HEK293 (cell line): ENCODE data around the gene MRPS5.

Experiments
- GLI2 ChIP-seq: fragments of 450-650 bp; formaldehyde crosslinking; IDR thresholded peaks from 2 replicates; pipeline ENCODE4; 2017; ENCODE audit warnings: missing biosample characterization, missing genetic modification characterization, low read depth, borderline replicate concordance
- RBAK ChIP-seq: fragments of 450-650 bp; formaldehyde crosslinking; IDR thresholded peaks from 2 replicates; pipeline ENCODE4 v1.5.1; 2016; ENCODE audit warnings: missing biosample characterization, missing genetic modification characterization
- ZIC2 ChIP-seq: fragments of 450-650 bp; formaldehyde crosslinking; IDR thresholded peaks from 2 replicates; pipeline ENCODE4 v1.5.1; 2016; ENCODE audit warnings: missing biosample characterization, missing genetic modification characterization
- ZNF146 ChIP-seq: fragments of 450-650 bp; formaldehyde crosslinking; IDR thresholded peaks from 2 replicates; pipeline ENCODE4 v1.5.1; 2016; ENCODE audit warnings: missing biosample characterization, missing genetic modification characterization
- ZNF274 ChIP-seq, 2 experiments: fragments of 200-500 bp in 1 of 2; fragments of 450-650 bp in 1 of 2; sonication (Bioruptor generic) in 1 of 2; formaldehyde crosslinking in 1 of 2; IDR thresholded peaks; 2 replicates each; pipeline versions ENCODE4 v1.5.1 to v1.6.1; 2014 to 2016; ENCODE audit warnings: borderline replicate concordance in 1 of 2, inconsistent platforms in 1 of 2, low read length in 1 of 2, missing biosample characterization in 1 of 2, missing genetic modification characterization in 1 of 2
- ZNF350 ChIP-seq: fragments of 450-650 bp; formaldehyde crosslinking; IDR thresholded peaks from 2 replicates; pipeline ENCODE4 v1.5.0; 2017; ENCODE audit warnings: missing biosample characterization, mild to moderate bottlenecking, missing genetic modification characterization
- ZNF501 ChIP-seq: fragments of 450-650 bp; formaldehyde crosslinking; IDR thresholded peaks from 2 replicates; pipeline ENCODE4 v1.5.1; 2016; ENCODE audit warnings: missing biosample characterization, missing genetic modification characterization
- ZNF837 ChIP-seq: fragments of 450-650 bp; formaldehyde crosslinking; IDR thresholded peaks from 2 replicates; pipeline ENCODE4 v1.5.1; 2016; ENCODE audit warnings: missing biosample characterization, missing genetic modification characterization
- TF ChIP-seq, protein P1 (sequence below): fragments of 450-650 bp; formaldehyde crosslinking; IDR thresholded peaks from 2 replicates; pipeline ENCODE4 v1.5.1; 2016; ENCODE audit warnings: missing biosample characterization, missing genetic modification characterization
- TF ChIP-seq, protein P2 (sequence below): fragments of 450-650 bp; formaldehyde crosslinking; IDR thresholded peaks from 2 replicates; pipeline ENCODE4 v1.5.1; 2016; ENCODE audit warnings: missing biosample characterization, missing genetic modification characterization
- TF ChIP-seq, protein P3 (sequence below): fragments of 450-650 bp; formaldehyde crosslinking; IDR thresholded peaks from 2 replicates; pipeline ENCODE4 v1.5.1; 2016; ENCODE audit warnings: missing biosample characterization, missing genetic modification characterization, low read depth

DNA sequence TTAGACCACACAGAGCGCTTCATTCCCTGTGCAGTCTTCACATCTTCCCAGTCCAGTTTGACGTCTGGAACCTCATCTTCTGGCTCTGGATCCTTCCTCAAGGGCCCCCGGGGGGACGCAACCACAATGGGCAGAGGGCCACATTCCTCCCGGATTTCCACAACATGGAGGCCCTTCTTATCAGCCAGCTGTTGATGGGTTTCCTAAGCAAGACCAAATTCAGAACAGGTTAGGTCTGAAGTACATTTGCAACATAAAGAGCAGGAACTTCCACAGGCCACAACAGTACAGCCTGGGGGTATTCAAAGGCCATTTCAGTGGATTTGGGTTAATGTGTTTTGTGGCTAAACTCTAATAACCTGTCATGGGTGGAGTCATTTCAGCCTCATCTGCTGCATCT is 34.2 kb downstream of the MRPS5 start:
- TF ChIP-seq RBAK (tag by site-specific recombination) (no peak), ZNF837 (no peak), ZNF274 (IDR thresholded peaks at IDR 0.05; ENCODE audit: low read length) (no peak), ZNF274 (tag by site-specific recombination; IDR thresholded peaks at IDR 0.05; ENCODE audit: borderline replicate concordance) (no peak), ZNF146 (tag by site-specific recombination) (no peak), GLI2 (tag by site-specific recombination) (no peak), ZNF350 (tag by site-specific recombination) (no peak), ZNF501 (no peak), ZIC2 (tag by site-specific recombination) (no peak)
- TF ChIP-seq, protein P1, sequence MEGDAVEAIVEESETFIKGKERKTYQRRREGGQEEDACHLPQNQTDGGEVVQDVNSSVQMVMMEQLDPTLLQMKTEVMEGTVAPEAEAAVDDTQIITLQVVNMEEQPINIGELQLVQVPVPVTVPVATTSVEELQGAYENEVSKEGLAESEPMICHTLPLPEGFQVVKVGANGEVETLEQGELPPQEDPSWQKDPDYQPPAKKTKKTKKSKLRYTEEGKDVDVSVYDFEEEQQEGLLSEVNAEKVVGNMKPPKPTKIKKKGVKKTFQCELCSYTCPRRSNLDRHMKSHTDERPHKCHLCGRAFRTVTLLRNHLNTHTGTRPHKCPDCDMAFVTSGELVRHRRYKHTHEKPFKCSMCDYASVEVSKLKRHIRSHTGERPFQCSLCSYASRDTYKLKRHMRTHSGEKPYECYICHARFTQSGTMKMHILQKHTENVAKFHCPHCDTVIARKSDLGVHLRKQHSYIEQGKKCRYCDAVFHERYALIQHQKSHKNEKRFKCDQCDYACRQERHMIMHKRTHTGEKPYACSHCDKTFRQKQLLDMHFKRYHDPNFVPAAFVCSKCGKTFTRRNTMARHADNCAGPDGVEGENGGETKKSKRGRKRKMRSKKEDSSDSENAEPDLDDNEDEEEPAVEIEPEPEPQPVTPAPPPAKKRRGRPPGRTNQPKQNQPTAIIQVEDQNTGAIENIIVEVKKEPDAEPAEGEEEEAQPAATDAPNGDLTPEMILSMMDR (tag by site-specific recombination): no peak
- TF ChIP-seq, protein P2, sequence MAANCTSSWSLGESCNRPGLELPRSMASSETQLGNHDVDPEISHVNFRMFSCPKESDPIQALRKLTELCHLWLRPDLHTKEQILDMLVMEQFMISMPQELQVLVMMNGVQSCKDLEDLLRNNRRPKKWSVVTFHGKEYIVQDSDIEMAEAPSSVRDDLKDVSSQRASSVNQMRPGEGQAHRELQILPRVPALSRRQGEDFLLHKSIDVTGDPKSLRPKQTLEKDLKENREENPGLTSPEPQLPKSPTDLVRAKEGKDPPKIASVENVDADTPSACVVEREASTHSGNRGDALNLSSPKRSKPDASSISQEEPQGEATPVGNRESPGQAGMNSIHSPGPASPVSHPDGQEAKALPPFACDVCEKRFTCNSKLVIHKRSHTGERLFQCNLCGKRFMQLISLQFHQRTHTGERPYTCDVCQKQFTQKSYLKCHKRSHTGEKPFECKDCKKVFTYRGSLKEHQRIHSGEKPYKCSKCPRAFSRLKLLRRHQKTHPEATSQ: no peak
- TF ChIP-seq, protein P3, sequence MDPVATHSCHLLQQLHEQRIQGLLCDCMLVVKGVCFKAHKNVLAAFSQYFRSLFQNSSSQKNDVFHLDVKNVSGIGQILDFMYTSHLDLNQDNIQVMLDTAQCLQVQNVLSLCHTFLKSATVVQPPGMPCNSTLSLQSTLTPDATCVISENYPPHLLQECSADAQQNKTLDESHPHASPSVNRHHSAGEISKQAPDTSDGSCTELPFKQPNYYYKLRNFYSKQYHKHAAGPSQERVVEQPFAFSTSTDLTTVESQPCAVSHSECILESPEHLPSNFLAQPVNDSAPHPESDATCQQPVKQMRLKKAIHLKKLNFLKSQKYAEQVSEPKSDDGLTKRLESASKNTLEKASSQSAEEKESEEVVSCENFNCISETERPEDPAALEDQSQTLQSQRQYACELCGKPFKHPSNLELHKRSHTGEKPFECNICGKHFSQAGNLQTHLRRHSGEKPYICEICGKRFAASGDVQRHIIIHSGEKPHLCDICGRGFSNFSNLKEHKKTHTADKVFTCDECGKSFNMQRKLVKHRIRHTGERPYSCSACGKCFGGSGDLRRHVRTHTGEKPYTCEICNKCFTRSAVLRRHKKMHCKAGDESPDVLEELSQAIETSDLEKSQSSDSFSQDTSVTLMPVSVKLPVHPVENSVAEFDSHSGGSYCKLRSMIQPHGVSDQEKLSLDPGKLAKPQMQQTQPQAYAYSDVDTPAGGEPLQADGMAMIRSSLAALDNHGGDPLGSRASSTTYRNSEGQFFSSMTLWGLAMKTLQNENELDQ (tag by site-specific recombination): no peak
